Activated B cell treated with CpG ODN at 0.5 μM for 24 hours (primary cell): Measurements from ENCODE around the gene WDR5B. TPM values are rescaled to one million over a fixed set of nuclear protein-coding genes. Genes with fewer than 3 reads are reported as not detected.
"Not testable (repeated sequence)": the region's sequence is repeated elsewhere in the genome, so short reads cannot be mapped to it uniquely, and the experiment has no call there.

ENCODE experiments used
- ATAC-seq: fragments of 200-7000 bp; cut with Tn5 transposase; one replicate; pipeline ENCODE4 v1.10.0; 2021; ENCODE audit warnings: low read depth, mild to moderate bottlenecking, moderate library complexity
- CTCF ChIA-PET: fragments of 350-600 bp; sonication (Branson Sonifier 250); formaldehyde crosslinking; loops from one replicate; lab custom pipeline; 2021; ENCODE audit warnings: antibody characterized with exemption; lab: Charles Lee
- POLR2A ChIA-PET: fragments of 350-600 bp; sonication (Branson Sonifier 250); formaldehyde crosslinking; loops from one replicate; lab custom pipeline; 2021; ENCODE audit warnings: antibody characterized with exemption; lab: Charles Lee
- DNase-seq: peaks from one replicate; pipeline ENCODE4 v3.0.0; 2022
- H3K27ac Mint-ChIP-seq: one replicate; pipeline ENCODE4 v1.8.0; 2020; ENCODE audit warnings: mixed read lengths
- H3K27me3 Mint-ChIP-seq: one replicate; pipeline ENCODE4 v1.8.0; 2021; ENCODE audit warnings: mixed read lengths
- H3K36me3 Mint-ChIP-seq: one replicate; pipeline ENCODE4 v1.8.0; 2021; ENCODE audit warnings: low read depth, mixed read lengths
- H3K4me1 Mint-ChIP-seq: one replicate; pipeline ENCODE4 v1.8.0; 2021; ENCODE audit warnings: mixed read lengths
- H3K4me3 Mint-ChIP-seq: one replicate; pipeline ENCODE4 v1.8.0; 2020; ENCODE audit warnings: mild to moderate bottlenecking, mixed read lengths
- H3K9me3 Mint-ChIP-seq: one replicate; pipeline ENCODE4 v1.8.0; 2020; ENCODE audit warnings: mixed read lengths
- intact Hi-C: fragments of 100-400 bp; cut with micrococcal nuclease; formaldehyde crosslinking; loops from one replicate; pipeline ENCODE4 v1.15.1; 2024
- total RNA-seq: library from RNA; stranded (reverse); gene quantifications from 2 replicates; pipeline ENCODE4 v1.2.3, GENCODE V29; 2022
- TF ChIP-seq, protein P1 (sequence below): fragments of 200-600 bp; IDR thresholded peaks from one replicate; pipeline ENCODE4 v1.8.0; 2022; ENCODE audit warnings: antibody characterized with exemption, mild to moderate bottlenecking

Gene WDR5B
- total RNA-seq, 1 donor from 2014 or later: 8.0 TPM

- ChIA-PET POLR2A (interaction anchor here (0.6 to 2.8 kb wide), 9 partner anchors 19 to 722 kb away, joined by 3 to 55 read pairs (median 6); partner anchors contain the start of genes HCLS1, HSPBAP1 and WDR5B), CTCF (interaction anchor here (3.4 kb wide), 1 partner anchor 836 kb away, joined by 16 read pairs; the partner anchor contains the start of gene POLQ)
- intact Hi-C loops: loop anchor here (1.0 to 5.0 kb wide), 6 partner anchors 33 to 818 kb away; partner anchors contain the start of genes HCLS1, KPNA1, SEC22A and WDR5B
- DNase-seq: peak; percentile 76
- Mint-ChIP-seq H3K4me3 (peak within 1 kb of the TSS; percentile 94), H3K36me3 (peaks cover 18% of the 10 kb centered on the region), H3K9me3 (no peaks in the 10 kb centered on the region), H3K27me3 (no peaks in the 10 kb centered on the region), H3K27ac (peak within 1 kb of the TSS; percentile 91), H3K4me1 (peaks cover 31% of the 10 kb centered on the region)
- peak; percentile 51 for ATAC-seq
- TF ChIP-seq, protein P1, sequence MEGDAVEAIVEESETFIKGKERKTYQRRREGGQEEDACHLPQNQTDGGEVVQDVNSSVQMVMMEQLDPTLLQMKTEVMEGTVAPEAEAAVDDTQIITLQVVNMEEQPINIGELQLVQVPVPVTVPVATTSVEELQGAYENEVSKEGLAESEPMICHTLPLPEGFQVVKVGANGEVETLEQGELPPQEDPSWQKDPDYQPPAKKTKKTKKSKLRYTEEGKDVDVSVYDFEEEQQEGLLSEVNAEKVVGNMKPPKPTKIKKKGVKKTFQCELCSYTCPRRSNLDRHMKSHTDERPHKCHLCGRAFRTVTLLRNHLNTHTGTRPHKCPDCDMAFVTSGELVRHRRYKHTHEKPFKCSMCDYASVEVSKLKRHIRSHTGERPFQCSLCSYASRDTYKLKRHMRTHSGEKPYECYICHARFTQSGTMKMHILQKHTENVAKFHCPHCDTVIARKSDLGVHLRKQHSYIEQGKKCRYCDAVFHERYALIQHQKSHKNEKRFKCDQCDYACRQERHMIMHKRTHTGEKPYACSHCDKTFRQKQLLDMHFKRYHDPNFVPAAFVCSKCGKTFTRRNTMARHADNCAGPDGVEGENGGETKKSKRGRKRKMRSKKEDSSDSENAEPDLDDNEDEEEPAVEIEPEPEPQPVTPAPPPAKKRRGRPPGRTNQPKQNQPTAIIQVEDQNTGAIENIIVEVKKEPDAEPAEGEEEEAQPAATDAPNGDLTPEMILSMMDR: no peak
Observed at GRCh38 chr3:122382888-122383666, 32.8 kb downstream of the WDR5B start, which contains the start of gene MIX23. Gene MIX23 (minus strand): TSS chr3:122383231. CDS start chr3:122383224, 7 bp downstream.

- no peak overlapping the region for H3K4me3 Mint-ChIP-seq
- no peak overlapping the region for H3K27ac Mint-ChIP-seq
- intact Hi-C loops: no loop called here
- no peak for ATAC-seq
- POLR2A ChIA-PET: no interaction called here
- peaks cover 22% of the 10 kb centered on the region for H3K36me3 Mint-ChIP-seq
- H3K4me1 Mint-ChIP-seq: peaks cover 19% of the 10 kb centered on the region
- CTCF ChIA-PET: no interaction called here
- TF ChIP-seq, protein P1: no peak
- no peak for DNase-seq
- H3K27me3 Mint-ChIP-seq: no peaks in the 10 kb centered on the region
- no peaks in the 10 kb centered on the region for H3K9me3 Mint-ChIP-seq
Observed at GRCh38 chr3:122377975-122378374, 37.9 kb downstream of the WDR5B start.

DNA sequence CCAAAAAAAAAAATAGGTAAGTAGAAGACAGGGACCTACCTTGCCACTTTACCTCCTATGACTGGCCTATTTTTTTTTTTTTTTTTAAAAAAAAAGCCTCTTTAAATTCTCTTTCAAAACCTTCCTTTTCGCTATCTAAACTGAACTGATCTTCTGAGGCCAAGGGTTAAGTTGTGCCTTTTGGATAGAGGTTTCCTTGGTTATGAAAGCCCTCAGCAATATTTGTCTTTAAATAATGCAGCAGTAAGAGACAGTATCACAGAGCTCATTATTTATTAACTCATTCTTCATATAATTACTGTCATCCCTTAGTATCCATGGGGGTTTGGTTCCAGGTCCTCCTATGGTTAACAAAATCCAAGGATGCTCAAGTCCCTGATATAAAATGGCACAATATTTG is 41.8 kb downstream of the WDR5B start:
- ChIA-PET POLR2A (no interaction called here), CTCF (no interaction called here)
- Mint-ChIP-seq H3K9me3 (no peaks in the 10 kb centered on the region), H3K4me3 (no peak overlapping the region), H3K36me3 (peaks cover 37% of the 10 kb centered on the region), H3K27me3 (no peaks in the 10 kb centered on the region), H3K4me1 (peaks cover 4% of the 10 kb centered on the region), H3K27ac (no peak overlapping the region)
- ATAC-seq (no peak), DNase-seq (no peak)
- intact Hi-C loops: no loop called here
- TF ChIP-seq, protein P1: no peak

- ATAC-seq (no peak), DNase-seq (no peak)
- ChIA-PET POLR2A (no interaction called here), CTCF (no interaction called here)
- peaks cover 79% of the 10 kb centered on the region for H3K36me3 Mint-ChIP-seq
- H3K27me3 Mint-ChIP-seq: no peaks in the 10 kb centered on the region
- H3K4me1 Mint-ChIP-seq: no peaks in the 10 kb centered on the region
- TF ChIP-seq, protein P1: no peak
- no peak overlapping the region for H3K27ac Mint-ChIP-seq
- intact Hi-C loops: no loop called here
- no peaks in the 10 kb centered on the region for H3K9me3 Mint-ChIP-seq
- H3K4me3 Mint-ChIP-seq: no peak overlapping the region
Observed at GRCh38 chr3:122366379-122366749, 49.5 kb downstream of the WDR5B start.

DNA sequence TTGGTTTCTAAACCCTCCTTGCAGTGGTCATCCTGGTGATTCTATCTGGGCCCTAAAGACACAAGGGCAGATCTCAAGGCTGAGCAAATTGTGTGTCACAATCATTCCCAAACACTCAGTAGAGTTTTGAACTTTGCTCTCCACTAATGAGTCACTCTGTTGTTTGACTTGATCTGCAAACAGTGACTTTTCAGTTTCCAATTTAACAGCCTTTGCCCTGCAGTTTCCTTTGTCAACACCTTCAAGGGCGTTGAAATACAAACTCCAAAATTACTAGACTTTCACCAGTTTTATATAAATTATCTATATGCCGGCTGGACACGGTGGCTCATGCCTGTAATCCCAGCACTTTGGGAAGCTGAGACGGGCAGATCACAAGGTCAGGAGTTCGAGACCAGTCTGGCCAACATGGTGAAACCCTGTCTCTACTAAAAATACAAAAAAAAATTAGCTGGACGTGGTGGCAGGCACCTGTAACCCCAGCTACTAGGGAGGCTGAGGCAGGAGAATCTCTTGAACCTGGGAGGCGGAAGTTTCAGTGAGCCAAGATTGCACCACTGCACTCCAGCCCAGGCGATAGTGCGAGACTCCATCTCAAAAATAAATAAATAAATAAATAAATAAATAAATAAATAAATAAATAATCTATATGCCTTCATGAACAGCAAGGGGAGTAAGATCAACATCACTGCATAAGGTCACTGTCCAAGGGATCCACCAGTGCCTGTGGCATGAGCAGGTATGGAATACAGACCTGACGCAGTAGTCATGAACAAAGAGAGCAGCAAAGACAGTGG is 50.1 kb downstream of the WDR5B start:
- POLR2A ChIA-PET: interaction anchor here (2.3 kb wide), 1 partner anchor 17 kb away, joined by 6 read pairs; the partner anchor contains the start of gene MIX23

More for the DNA sequence above, 50.1 kb downstream of the WDR5B start:
- CTCF ChIA-PET, intact Hi-C loops, H3K27ac Mint-ChIP-seq, H3K27me3 Mint-ChIP-seq, H3K4me3 Mint-ChIP-seq, ATAC-seq, DNase-seq, H3K4me1 Mint-ChIP-seq, H3K9me3 Mint-ChIP-seq: not testable (repeated sequence)
- peaks cover 77% of the 10 kb centered on the region for H3K36me3 Mint-ChIP-seq
